ENCODE data around the gene ZRANB1. TPM values are rescaled to one million over a fixed set of nuclear protein-coding genes. Genes with fewer than 3 reads are reported as not detected.

ZRANB1 gene
- total and polyA plus RNA-seq, 10 of the 15 experiments (the other 5 are each of a cell fraction or from before 2014, with no cell fraction given) = 1.7 to 11.8 (median 6.2) TPM

DNA sequence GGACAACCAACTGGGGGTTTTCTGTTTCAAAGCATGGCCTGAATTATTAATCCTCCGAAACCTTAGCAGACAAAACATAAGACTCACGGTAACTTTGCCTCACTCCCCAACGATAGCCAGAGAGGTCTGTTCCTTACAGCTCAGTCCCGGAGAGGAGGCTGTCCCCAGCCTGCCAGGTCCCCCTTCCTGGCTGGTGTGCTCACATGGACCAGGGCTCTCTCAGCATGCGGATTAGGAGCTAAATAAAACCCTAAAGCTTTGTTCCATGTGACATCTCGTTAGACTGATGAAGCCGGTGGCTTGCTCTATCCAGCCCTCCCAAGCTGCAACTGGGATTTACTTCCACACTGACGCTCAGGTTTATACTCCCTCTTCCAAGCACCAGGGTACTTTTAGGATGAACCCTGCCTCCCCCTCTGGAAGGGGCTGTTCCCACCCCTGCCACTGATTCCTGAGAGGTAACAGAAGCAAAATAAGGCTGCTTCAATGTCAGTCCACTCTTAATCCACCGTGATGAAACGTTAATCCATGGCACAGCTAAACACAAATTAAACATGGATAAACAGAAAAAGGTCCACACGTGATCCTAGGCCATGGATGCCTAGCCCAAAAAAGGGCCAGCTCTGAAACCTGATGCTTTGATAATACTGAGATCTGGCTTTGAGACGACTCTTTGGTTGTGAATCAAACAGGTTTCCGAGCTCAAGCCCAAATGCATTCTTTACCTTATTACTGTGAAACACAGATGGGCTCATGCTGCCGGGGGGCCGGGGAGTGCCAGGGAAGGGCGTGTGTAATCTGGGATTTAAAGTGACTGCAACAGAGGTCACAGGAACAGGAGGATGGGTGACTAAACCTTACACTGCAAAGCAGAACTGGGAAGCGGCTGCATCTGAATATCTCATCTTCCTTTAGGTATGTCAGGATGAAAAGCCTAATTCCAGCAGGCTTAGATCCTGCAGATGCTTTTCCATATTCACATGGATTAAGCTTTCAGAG is 86.2 kb downstream of the ZRANB1 start (continued):
- TF ChIP-seq CEBPZ (IDR thresholded peaks at IDR 0.05; ENCODE audit: low read depth, low read length) = no peak
- no peak for TF ChIP-seq CREB1 (IDR thresholded peaks at IDR 0.05; ENCODE audit: low read depth)
- TF ChIP-seq ZNF217 (IDR thresholded peaks at IDR 0.05) = no peak
- TF ChIP-seq EZH2 (IDR thresholded peaks at IDR 0.05; ENCODE audit: borderline replicate concordance, control insufficient read depth, low read depth, low read length) = no peak

DNA sequence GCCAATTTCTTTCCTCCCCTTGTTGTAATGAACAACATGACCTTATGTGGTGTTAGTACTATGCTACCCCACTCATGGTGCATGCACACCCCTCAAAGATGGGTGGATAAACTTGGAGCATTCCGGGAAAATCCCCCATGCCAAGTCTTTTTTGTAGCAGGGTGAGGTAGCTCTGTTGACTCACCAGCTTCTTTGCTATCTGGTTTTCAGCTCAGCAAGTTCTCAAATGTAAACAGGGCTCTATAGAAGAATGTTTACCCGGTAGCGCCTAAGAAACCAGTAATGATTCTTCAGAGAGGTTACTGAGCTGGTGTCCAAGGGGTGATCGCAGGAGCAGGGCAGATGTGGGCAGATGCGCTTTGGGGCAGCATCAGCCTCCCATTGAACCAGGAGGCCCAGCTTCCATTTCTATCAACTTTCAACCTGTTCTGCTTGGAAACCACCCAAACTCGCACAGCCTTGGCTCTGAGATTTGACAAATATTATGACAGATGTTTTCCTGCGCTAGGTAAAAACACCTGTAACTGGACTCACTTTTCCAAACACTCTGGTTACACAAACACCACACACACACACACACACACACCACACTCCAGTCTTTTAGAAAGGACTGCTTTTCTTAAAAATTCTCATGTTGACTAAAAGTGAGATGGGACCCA is 87.8 kb downstream of the ZRANB1 start:
- Histone ChIP-seq H3K9ac (ENCODE audit: control insufficient read depth, insufficient read depth, low read length) (no peak overlapping the region), H3K9me3 (replicated peaks; ENCODE audit: control insufficient read depth, insufficient read depth, low read length) (no peaks in the 10 kb centered on the region), H4K20me1 (ENCODE audit: control insufficient read depth, insufficient read depth) (no peaks in the 10 kb centered on the region), H3K36me3 (ENCODE audit: control insufficient read depth in 2 of 2, insufficient read depth in 2 of 2, low read length in 1 of 2) (no peaks in the 10 kb centered on the region), H3K27ac (ENCODE audit: control insufficient read depth, insufficient read depth) (no peak overlapping the region), H3K4me1 (ENCODE audit: control insufficient read depth, insufficient read depth, low read length) (no peaks in the 10 kb centered on the region), H3K79me2 (ENCODE audit: control insufficient read depth, insufficient read depth, low read length) (no peaks in the 10 kb centered on the region), H2AFZ (ENCODE audit: control insufficient read depth, low read depth, low read length) (no peak overlapping the region), H3K4me3 (no peak overlapping the region), H3K27me3 (replicated peaks in 1 of 2; ENCODE audit: control insufficient read depth in 2 of 2, insufficient read depth in 2 of 2, low read length in 1 of 2) (peaks cover 2 to 4% of the 10 kb centered on the region in 2 experiments; a peak in 2 of 4 replicates), H3K4me2 (ENCODE audit: control insufficient read depth, insufficient read depth) (no peak overlapping the region)
- 59% methylated on average over 7 of the region's 7 CpGs for WGBS (ENCODE audit: insufficient coverage, insufficient replicate concordance, low lambda C conversion rate, missing lambda C conversion rate)
- BruUV-seq (replicated peaks) = no TSS peak
- CTCF ChIA-PET = no interaction called here
- RAD21 ChIA-PET (ENCODE audit: unreplicated experiment) = no interaction called here
- in situ Hi-C loops (cut with MboI) (no loop called here), intact Hi-C loops (cut with micrococcal nuclease; ENCODE audit: unreplicated experiment) (no loop called here)
- DNase-seq (ENCODE audit: low read depth, low spot score) (no peak), FAIRE-seq (no peak), ATAC-seq (no peak)
- POLR2A ChIA-PET = interaction anchor here (0.7 kb wide), 1 partner anchor 255 kb away, joined by 4 read pairs; no protein-coding TSS in a partner anchor
- SMC1A ChIA-PET (ENCODE audit: uncharacterized antibody, unreplicated experiment) = no interaction called here
- no peak for TF ChIP-seq ESRRA (IDR thresholded peaks at IDR 0.05; ENCODE audit: low read length)
- TF ChIP-seq ASH2L (IDR thresholded peaks at IDR 0.05; ENCODE audit: borderline replicate concordance, low read depth) = no peak
- TF ChIP-seq CHD1 (IDR thresholded peaks at IDR 0.05; ENCODE audit: low read depth, low read length) = no peak
- no peak for TF ChIP-seq HDAC6 (IDR thresholded peaks at IDR 0.05; ENCODE audit: unreplicated experiment)
- no peak for TF ChIP-seq TBL1XR1 (IDR thresholded peaks at IDR 0.05; ENCODE audit: low read depth, low read length)
- TF ChIP-seq, protein P1, sequence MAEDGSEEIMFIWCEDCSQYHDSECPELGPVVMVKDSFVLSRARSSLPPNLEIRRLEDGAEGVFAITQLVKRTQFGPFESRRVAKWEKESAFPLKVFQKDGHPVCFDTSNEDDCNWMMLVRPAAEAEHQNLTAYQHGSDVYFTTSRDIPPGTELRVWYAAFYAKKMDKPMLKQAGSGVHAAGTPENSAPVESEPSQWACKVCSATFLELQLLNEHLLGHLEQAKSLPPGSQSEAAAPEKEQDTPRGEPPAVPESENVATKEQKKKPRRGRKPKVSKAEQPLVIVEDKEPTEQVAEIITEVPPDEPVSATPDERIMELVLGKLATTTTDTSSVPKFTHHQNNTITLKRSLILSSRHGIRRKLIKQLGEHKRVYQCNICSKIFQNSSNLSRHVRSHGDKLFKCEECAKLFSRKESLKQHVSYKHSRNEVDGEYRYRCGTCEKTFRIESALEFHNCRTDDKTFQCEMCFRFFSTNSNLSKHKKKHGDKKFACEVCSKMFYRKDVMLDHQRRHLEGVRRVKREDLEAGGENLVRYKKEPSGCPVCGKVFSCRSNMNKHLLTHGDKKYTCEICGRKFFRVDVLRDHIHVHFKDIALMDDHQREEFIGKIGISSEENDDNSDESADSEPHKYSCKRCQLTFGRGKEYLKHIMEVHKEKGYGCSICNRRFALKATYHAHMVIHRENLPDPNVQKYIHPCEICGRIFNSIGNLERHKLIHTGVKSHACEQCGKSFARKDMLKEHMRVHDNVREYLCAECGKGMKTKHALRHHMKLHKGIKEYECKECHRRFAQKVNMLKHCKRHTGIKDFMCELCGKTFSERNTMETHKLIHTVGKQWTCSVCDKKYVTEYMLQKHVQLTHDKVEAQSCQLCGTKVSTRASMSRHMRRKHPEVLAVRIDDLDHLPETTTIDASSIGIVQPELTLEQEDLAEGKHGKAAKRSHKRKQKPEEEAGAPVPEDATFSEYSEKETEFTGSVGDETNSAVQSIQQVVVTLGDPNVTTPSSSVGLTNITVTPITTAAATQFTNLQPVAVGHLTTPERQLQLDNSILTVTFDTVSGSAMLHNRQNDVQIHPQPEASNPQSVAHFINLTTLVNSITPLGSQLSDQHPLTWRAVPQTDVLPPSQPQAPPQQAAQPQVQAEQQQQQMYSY (CRISPR knock-in tag; IDR thresholded peaks at IDR 0.05) = no peak
- no peak for TF ChIP-seq ZNF622 (IDR thresholded peaks at IDR 0.05)
- TF ChIP-seq SP1 (IDR thresholded peaks at IDR 0.05; ENCODE audit: low read depth, low read length) = no peak
- TF ChIP-seq STAT3 (IDR thresholded peaks at IDR 0.05; ENCODE audit: low read depth, low read length) = no peak
- TF ChIP-seq EGR1 (IDR thresholded peaks at IDR 0.05; ENCODE audit: borderline replicate concordance in 1 of 2, low read depth in 2 of 2, low read length in 2 of 2) = no peak
- no peak for TF ChIP-seq BCL11A (IDR thresholded peaks at IDR 0.05; ENCODE audit: low read depth, low read length)
